Measurements from ENCODE around the gene PTPRN2. TPM values are rescaled to one million over a fixed set of nuclear protein-coding genes. Genes with fewer than 3 reads are reported as not detected.

PTPRN2 gene
- polyA plus RNA-seq, 1 experiment = 0.31 TPM

DNA sequence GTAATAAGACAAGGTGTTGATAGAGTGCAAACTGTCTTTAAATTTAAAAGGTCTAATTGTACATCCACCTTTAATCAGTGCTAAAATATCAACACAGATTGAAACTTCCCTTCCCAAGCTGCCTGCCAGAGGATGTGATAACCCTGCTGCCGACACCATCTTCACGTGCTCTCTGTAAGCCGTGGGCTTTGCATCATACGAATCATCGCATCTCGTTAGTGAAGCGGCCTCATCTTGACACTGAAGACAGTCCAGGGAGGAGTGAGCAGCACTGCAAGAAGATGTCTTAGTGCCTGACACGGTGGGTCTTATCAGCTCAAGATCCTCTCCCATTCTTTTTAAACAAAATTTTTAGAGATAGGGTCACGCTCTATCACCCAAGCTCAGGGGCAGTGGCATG is 518.8 kb downstream of the PTPRN2 start:
- Histone ChIP-seq H3K27me3 (ENCODE audit: control insufficient read depth, insufficient read depth, low read length) (no peaks in the 10 kb centered on the region), H3K4me3 (ENCODE audit: low read depth, low read length) (no peak overlapping the region), H3K36me3 (ENCODE audit: control insufficient read depth, insufficient read depth, low read length) (no peaks in the 10 kb centered on the region)
- CTCF ChIA-PET = no interaction called here
- TF ChIP-seq CTCF (IDR thresholded peaks at IDR 0.05; ENCODE audit: insufficient read depth, low read depth, low read length) = no peak
- POLR2A ChIA-PET = no interaction called here
- no peak for DNase-seq (ENCODE audit: low read depth)

DNA sequence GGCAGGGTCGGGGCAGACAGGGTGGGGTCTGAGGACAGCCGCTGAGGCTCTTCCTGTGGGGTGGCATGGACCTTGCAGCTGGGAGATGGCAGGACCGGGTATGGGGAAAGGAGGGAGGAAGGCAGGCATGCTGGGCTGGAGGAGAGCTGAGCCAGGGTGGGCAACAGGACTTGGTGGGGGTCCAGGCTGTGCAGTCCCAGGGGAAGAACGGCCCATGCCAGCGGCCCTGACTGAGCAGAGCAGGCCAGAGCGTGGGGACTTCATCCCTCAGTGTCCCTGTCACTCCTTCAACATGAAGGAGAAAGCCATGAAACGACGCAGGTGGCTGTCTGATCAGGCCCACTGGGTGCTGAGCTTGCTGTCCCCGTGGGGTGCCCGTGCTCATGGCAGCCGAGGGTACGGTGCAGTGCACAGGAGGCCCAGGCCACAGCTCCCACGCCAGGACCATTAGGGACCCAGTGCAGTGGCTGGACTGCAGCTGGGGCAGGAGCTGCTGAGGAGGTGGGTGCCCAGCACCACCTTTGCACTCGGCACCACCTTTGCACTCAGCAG is 519.6 kb downstream of the PTPRN2 start:
- ChIA-PET CTCF (no interaction called here), POLR2A (no interaction called here)
- no peaks in the 10 kb centered on the region for H3K36me3 ChIP-seq (ENCODE audit: control insufficient read depth, insufficient read depth, low read length)
- no peak overlapping the region for H3K4me3 ChIP-seq (ENCODE audit: low read depth, low read length)
- no peak for DNase-seq (ENCODE audit: low read depth)
- TF ChIP-seq CTCF (IDR thresholded peaks at IDR 0.05; ENCODE audit: insufficient read depth, low read depth, low read length) = no peak
- H3K27me3 ChIP-seq (ENCODE audit: control insufficient read depth, insufficient read depth, low read length) = no peaks in the 10 kb centered on the region

- ChIA-PET CTCF (no interaction called here), POLR2A (no interaction called here)
Observed at GRCh38 chr7:158067219-158067930, 520.2 kb downstream of the PTPRN2 start.

DNA sequence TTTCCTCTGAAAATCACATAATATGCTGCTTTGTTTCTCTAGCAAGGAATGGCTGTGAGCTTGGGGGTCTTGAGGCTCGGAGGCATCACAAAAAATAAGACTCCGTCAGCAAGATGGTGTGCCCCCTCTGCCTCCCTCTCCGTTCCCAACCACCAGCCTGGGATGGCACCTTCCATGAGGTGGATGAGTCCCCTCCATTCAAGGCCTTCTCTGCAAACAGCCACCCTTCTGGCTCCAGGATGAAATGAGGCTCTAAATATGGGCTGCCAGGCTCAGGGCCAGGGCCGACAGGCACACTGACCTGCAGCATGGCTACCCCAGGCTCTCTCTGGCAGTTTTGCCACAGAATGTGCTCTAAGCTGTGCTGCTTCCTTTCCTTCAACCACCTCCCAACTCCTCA is 521.5 kb downstream of the PTPRN2 start:
- Histone ChIP-seq H3K36me3 (ENCODE audit: control insufficient read depth, insufficient read depth, low read length) (no peaks in the 10 kb centered on the region), H3K27me3 (ENCODE audit: control insufficient read depth, insufficient read depth, low read length) (no peaks in the 10 kb centered on the region), H3K4me3 (ENCODE audit: low read depth, low read length) (no peak overlapping the region)
- no peak for TF ChIP-seq CTCF (IDR thresholded peaks at IDR 0.05; ENCODE audit: insufficient read depth, low read depth, low read length)
- ChIA-PET POLR2A (no interaction called here), CTCF (no interaction called here)
- no peak for DNase-seq (ENCODE audit: low read depth)

More at GRCh38 chr7:158067219-158067930, 520.2 kb downstream of the PTPRN2 start:
- no peak for DNase-seq (ENCODE audit: low read depth)
- H3K27me3 ChIP-seq (ENCODE audit: control insufficient read depth, insufficient read depth, low read length) = no peaks in the 10 kb centered on the region
- no peak overlapping the region for H3K4me3 ChIP-seq (ENCODE audit: low read depth, low read length)
- H3K36me3 ChIP-seq (ENCODE audit: control insufficient read depth, insufficient read depth, low read length) = no peaks in the 10 kb centered on the region
- no peak for TF ChIP-seq CTCF (IDR thresholded peaks at IDR 0.05; ENCODE audit: insufficient read depth, low read depth, low read length)

- ChIA-PET CTCF (no interaction called here), POLR2A (no interaction called here)
- no peaks in the 10 kb centered on the region for H3K27me3 ChIP-seq (ENCODE audit: control insufficient read depth, insufficient read depth, low read length)
- no peak for TF ChIP-seq CTCF (IDR thresholded peaks at IDR 0.05; ENCODE audit: insufficient read depth, low read depth, low read length)
- H3K4me3 ChIP-seq (ENCODE audit: low read depth, low read length) = no peak overlapping the region
- no peak for DNase-seq (ENCODE audit: low read depth)
- no peaks in the 10 kb centered on the region for H3K36me3 ChIP-seq (ENCODE audit: control insufficient read depth, insufficient read depth, low read length)
Observed at GRCh38 chr7:158065340-158065739, 522.3 kb downstream of the PTPRN2 start.

Measured in BJ (cell line).